Endodermal cell (in vitro differentiated cells): Measurements from ENCODE around the gene DYNLT1. TPM values are rescaled to one million over a fixed set of nuclear protein-coding genes. Genes with fewer than 3 reads are reported as not detected.
A peak's percentile ranks its signal among the peaks of the same experiment; 100 is the strongest.

Experiments
- DNase-seq: peaks from one replicate; pipeline ENCODE4 v3.0.0-alpha.2; 2017
- H3K27ac ChIP-seq: 2 replicates; pipeline ENCODE4 v1.5.1; 2013; ENCODE audit warnings: mild to moderate bottlenecking, low read depth, low read length, moderate library complexity
- H3K27me3 ChIP-seq: 2 replicates; pipeline ENCODE4 v1.6.1; 2013; ENCODE audit warnings: mild to moderate bottlenecking, low read length, moderate library complexity; ENCODE audit not compliant: insufficient read depth, control insufficient read depth, poor library complexity, severe bottlenecking
- H3K36me3 ChIP-seq: 2 replicates; pipeline ENCODE4 v1.7.0; 2013; ENCODE audit warnings: mild to moderate bottlenecking, low read length, moderate library complexity; ENCODE audit not compliant: control insufficient read depth, insufficient read depth
- H3K4me1 ChIP-seq: one replicate; pipeline ENCODE4 v1.7.0; 2013; ENCODE audit warnings: low read length; ENCODE audit not compliant: control insufficient read depth, insufficient read depth
- H3K4me3 ChIP-seq: 2 replicates; pipeline ENCODE4 v1.5.1; 2013; ENCODE audit warnings: mild to moderate bottlenecking, low read length, moderate library complexity
- H3K9ac ChIP-seq: 2 replicates; pipeline ENCODE4 v1.6.1; 2013; ENCODE audit warnings: mild to moderate bottlenecking, low read length, moderate library complexity; ENCODE audit not compliant: poor library complexity, severe bottlenecking; ENCODE audit errors: extremely low read depth
- H3K9me3 ChIP-seq: 2 replicates; pipeline ENCODE4 v1.6.1; 2013; ENCODE audit warnings: mild to moderate bottlenecking, low read length, moderate library complexity; ENCODE audit not compliant: control insufficient read depth
- H3K27ac Mint-ChIP-seq: 2 replicates; pipeline ENCODE4 v1.8.0; 2020; ENCODE audit warnings: mixed read lengths
- H3K27me3 Mint-ChIP-seq: 2 replicates; pipeline ENCODE4 v1.8.0; 2021; ENCODE audit warnings: mild to moderate bottlenecking, mixed read lengths; ENCODE audit not compliant: insufficient read depth
- H3K36me3 Mint-ChIP-seq: 2 replicates; pipeline ENCODE4 v1.8.0; 2020; ENCODE audit warnings: low read depth, mixed read lengths
- H3K4me1 Mint-ChIP-seq: 2 replicates; pipeline ENCODE4 v1.8.0; 2020; ENCODE audit warnings: mixed read lengths
- H3K4me3 Mint-ChIP-seq: 2 replicates; pipeline ENCODE4 v1.8.0; 2020; ENCODE audit warnings: mild to moderate bottlenecking, moderate library complexity, mixed read lengths
- H3K9me3 Mint-ChIP-seq: 2 replicates; pipeline ENCODE4 v1.8.0; 2020; ENCODE audit warnings: mild to moderate bottlenecking, mixed read lengths
- WGBS, 2 experiments: methylation state at CpG; one replicate each; pipeline versions ENCODE4 v1.1.5 to v1.1.7; 2013; ENCODE audit warnings: missing lambda C conversion rate in 2 of 2, mixed read lengths in 1 of 2; ENCODE audit not compliant: insufficient coverage in 1 of 2, insufficient read length in 1 of 2; 5-methylcytosine and 5-hydroxymethylcytosine counted together
- total RNA-seq, 2 donors: library from RNA; stranded (reverse); fragmentation: NEBNext Ultra II Directional in 1 of 2; extraction: Animal tissue kit (Norgen Biotek cat#: 25700) in 1 of 2; gene quantifications; 2 replicates in 1 of 2; 3 replicates in 1 of 2; pipeline ENCODE4 v1.2.1, GENCODE V29; 2021
- TF ChIP-seq, protein P1 (sequence below): fragments of 200-600 bp; sonication (generic); conservative IDR thresholded peaks from 2 replicates; pipeline ENCODE4 v1.5.0; 2021; ENCODE audit warnings: antibody characterized with exemption, mild to moderate bottlenecking

Gene DYNLT1
- total RNA-seq, 2 donors from 2014 or later, result 112 to 148 TPM

DNA sequence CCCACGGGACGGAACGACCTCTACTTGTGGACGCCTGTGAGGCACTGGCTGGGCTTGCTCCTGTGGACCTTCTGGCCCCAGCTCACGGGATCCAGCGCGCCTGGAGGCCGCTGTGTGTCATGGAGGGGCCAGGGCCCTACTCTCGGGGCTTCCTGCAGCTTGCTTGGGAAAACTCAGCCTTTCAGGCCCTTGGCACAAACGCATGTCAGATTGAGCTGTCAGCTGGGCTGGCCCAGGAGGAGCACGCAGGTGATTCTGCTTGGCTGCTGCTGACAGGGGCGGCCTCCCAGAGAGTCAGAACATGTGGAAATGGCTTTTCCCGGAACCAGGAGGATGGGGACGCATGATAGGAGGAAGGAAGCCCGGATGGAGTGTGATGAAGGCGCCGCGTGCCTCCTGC, 44.9 kb downstream of the DYNLT1 start:
- Mint-ChIP-seq H3K27me3 (no peaks in the 10 kb centered on the region), H3K9me3 (no peaks in the 10 kb centered on the region), H3K27ac (no peak overlapping the region), H3K4me3 (no peak overlapping the region), H3K36me3 (peaks cover 53% of the 10 kb centered on the region), H3K4me1 (no peaks in the 10 kb centered on the region)
- Histone ChIP-seq H3K4me1 (no peaks in the 10 kb centered on the region), H3K4me3 (no peak overlapping the region), H3K27ac (no peak overlapping the region), H3K27me3 (no peaks in the 10 kb centered on the region), H3K9me3 (no peaks in the 10 kb centered on the region), H3K9ac (no peak overlapping the region), H3K36me3 (peaks cover 40% of the 10 kb centered on the region)
- 93 to 96% methylated on average over 16 to 18 of the region's 18 CpGs for WGBS, 2 experiments
- TF ChIP-seq, protein P1, sequence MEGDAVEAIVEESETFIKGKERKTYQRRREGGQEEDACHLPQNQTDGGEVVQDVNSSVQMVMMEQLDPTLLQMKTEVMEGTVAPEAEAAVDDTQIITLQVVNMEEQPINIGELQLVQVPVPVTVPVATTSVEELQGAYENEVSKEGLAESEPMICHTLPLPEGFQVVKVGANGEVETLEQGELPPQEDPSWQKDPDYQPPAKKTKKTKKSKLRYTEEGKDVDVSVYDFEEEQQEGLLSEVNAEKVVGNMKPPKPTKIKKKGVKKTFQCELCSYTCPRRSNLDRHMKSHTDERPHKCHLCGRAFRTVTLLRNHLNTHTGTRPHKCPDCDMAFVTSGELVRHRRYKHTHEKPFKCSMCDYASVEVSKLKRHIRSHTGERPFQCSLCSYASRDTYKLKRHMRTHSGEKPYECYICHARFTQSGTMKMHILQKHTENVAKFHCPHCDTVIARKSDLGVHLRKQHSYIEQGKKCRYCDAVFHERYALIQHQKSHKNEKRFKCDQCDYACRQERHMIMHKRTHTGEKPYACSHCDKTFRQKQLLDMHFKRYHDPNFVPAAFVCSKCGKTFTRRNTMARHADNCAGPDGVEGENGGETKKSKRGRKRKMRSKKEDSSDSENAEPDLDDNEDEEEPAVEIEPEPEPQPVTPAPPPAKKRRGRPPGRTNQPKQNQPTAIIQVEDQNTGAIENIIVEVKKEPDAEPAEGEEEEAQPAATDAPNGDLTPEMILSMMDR, result no peak
- DNase-seq, result no peak

DNA sequence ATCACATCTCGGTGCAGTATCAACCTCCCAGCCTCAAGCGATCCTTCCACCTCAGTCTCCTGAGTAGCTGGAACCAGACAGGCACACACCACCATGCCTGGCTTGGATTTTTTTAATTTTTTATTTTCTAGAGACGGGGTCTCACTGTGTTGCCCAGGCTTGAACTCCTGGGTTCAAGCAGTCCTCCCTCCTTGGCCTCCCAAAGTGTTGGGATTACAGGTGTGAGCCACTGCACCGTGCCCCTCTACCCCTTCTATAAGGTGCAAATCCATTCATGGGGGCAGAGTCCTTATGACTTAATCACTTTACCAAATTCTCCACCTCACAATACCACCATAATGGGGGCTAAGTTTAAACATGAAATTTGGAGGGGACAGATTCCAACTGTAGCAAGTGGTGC, 47.0 kb downstream of the DYNLT1 start:
- Histone ChIP-seq H3K4me3 (no peak overlapping the region), H3K4me1 (no peaks in the 10 kb centered on the region), H3K9me3 (no peaks in the 10 kb centered on the region), H3K36me3 (peaks cover 56% of the 10 kb centered on the region), H3K9ac (no peak overlapping the region), H3K27ac (no peak overlapping the region), H3K27me3 (no peaks in the 10 kb centered on the region)
- no peak for DNase-seq
- no peak overlapping the region for H3K27ac Mint-ChIP-seq
- no peak overlapping the region for H3K4me3 Mint-ChIP-seq
- WGBS, 2 experiments, result 94 to 100% methylated on average over 2 to 4 of the region's 4 CpGs
- no peaks in the 10 kb centered on the region for H3K4me1 Mint-ChIP-seq
- TF ChIP-seq, protein P1, result no peak
- H3K36me3 Mint-ChIP-seq, result peaks cover 62% of the 10 kb centered on the region
- no peaks in the 10 kb centered on the region for H3K9me3 Mint-ChIP-seq
- no peaks in the 10 kb centered on the region for H3K27me3 Mint-ChIP-seq

DNA sequence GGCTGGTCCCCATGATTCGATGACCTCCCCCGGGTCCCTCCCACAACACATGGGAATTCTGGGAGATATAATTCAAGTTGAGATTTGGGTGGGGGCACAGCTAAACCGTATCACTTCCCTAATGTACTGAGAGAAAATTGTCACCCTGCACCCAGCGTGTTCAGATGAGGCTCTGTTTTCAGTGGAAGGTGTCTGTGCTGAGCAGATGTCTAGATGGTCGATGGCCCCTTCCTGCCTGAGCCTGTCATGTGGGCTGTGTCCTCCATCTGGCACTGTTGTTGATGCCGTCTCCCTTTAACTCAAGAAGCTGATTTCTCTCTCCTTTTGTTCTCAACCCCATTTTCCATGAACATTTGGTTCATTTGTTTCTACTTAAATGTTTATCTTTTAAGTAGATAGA, 47.7 kb downstream of the DYNLT1 start:
- no peaks in the 10 kb centered on the region for H3K27me3 Mint-ChIP-seq
- no peak overlapping the region for H3K4me3 Mint-ChIP-seq
- Histone ChIP-seq H3K4me1 (no peaks in the 10 kb centered on the region), H3K9ac (no peak overlapping the region), H3K4me3 (no peak overlapping the region), H3K36me3 (peaks cover 56% of the 10 kb centered on the region), H3K27ac (peak overlapping the region; percentile 44), H3K9me3 (no peaks in the 10 kb centered on the region), H3K27me3 (no peaks in the 10 kb centered on the region)
- H3K9me3 Mint-ChIP-seq, result no peaks in the 10 kb centered on the region
- H3K36me3 Mint-ChIP-seq, result peaks cover 60% of the 10 kb centered on the region
- TF ChIP-seq, protein P1, result no peak
- H3K27ac Mint-ChIP-seq, result no peak overlapping the region
- WGBS, 2 experiments, result 95 to 100% methylated on average over 4 to 6 of the region's 6 CpGs
- no peaks in the 10 kb centered on the region for H3K4me1 Mint-ChIP-seq
- no peak for DNase-seq
